ENCODE data around the gene TSR1. TPM values are rescaled to one million over a fixed set of nuclear protein-coding genes. Genes with fewer than 3 reads are reported as not detected.
"Not testable (repeated sequence)": the region's sequence is repeated elsewhere in the genome, so short reads cannot be mapped to it uniquely, and the experiment has no call there.

Gene TSR1
- polyA plus RNA-seq, 4 donors = 33.6 to 44.5 (median 38.5) TPM

DNA sequence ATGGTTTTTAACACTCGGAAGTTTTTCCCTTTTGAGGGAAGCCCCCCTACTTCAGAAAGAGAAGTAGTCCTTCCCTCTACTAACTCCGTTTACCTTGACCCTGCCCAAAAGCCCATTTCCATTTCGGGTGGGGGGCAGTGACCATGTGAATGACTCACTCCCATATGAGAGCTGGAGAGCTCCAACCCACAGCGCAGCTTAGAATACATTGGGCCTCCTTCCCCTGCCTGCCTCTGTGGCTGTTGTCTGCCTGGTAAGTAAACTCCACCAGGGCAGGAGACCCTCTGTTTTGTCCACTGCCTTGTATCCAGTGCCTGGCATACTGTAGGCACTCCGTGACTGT is 2.0 kb upstream of the TSR1 start:
- no peak for DNase-seq (ENCODE audit: low read depth in 4 of 4, low spot score in 2 of 4)

GRCh38 chr17:2337544-2338314 is 1.5 kb upstream of the TSR1 start:
- peak in 1 of 4 donors; percentile 10 for DNase-seq (ENCODE audit: low read depth in 4 of 4, low spot score in 2 of 4)

GRCh38 chr17:2336852-2337543 is 741 bp upstream of the TSR1 start, which contains the start of gene SGSM2:
Gene SGSM2, plus strand, starts transcription at chr17:2337501. Its CDS starts 188 bp downstream, at chr17:2337689.
- DNase-seq (ENCODE audit: low read depth in 4 of 4, low spot score in 2 of 4) = peak in 2 of 4 donors; percentile 29 to 41

DNA sequence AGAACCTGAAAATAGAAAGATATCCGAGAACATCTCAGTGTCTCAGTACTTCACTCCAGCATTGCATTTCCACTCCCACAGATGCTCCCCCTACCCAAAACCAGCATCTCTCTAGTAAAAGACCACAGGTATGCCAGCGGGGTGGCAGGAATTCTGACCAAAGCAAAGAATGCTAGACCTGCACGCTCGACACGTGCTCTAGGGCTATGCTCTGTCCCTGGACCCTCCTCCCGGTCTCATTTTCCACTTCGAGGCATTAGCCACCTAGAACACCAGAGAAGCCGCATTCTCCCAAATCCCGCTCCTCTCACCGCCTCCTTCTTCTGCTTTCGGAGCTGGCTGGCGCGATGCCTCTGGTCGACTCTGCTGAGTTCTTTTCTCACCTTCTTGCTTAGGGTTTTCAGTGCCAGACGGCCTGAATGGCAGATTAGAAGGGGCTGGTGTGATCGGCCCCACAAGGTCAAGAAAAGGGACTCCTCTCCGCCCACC is 487 bp downstream of the TSR1 start:
- no peak for DNase-seq (ENCODE audit: low read depth in 4 of 4, low spot score in 2 of 4)

- DNase-seq (ENCODE audit: low read depth in 4 of 4, low spot score in 2 of 4) = no peak
These were observed 5.0 kb downstream of the TSR1 start for GRCh38 chr17:2331303-2331702.

DNA sequence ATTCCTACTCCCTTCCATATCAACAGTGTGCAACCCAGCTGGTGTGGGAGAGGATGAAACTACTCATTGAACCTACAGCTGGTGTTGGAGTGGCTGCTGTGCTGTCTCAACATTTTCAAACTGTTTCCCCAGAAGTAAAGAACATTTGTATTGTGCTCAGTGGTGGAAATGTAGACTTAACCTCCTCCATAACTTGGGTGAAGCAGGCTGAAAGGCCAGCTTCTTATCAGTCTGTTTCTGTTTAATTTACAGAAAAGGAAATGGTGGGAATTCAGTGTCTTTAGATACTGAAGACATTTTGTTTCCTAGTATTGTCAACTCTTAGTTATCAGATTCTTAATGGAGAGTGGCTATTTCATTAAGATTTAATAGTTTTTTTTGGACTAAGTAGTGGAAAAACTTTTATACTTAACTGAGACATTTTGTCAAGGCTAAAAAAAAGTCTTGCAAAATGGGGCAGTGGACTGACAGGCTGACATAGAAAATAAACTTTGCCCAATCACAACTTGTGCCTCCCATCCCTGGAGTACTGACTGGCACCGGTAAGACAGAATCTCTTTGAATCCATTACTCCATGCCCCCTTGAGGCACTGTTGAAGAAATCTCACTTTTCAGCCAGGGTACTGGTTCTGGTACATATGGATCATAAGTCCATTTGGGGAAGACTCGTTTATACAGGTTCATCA is 12.5 kb downstream of the TSR1 start:
- DNase-seq (ENCODE audit: low read depth in 4 of 4, low spot score in 2 of 4) = no peak

GRCh38 chr17:2321399-2321798 is 14.9 kb downstream of the TSR1 start:
- DNase-seq (ENCODE audit: low read depth in 4 of 4, low spot score in 2 of 4) = no peak

GRCh38 chr17:2319051-2319450 is 17.2 kb downstream of the TSR1 start:
- no peak for DNase-seq (ENCODE audit: low read depth in 4 of 4, low spot score in 2 of 4)

- no peak for DNase-seq (ENCODE audit: low read depth in 4 of 4, low spot score in 2 of 4)
These were observed 18.5 kb downstream of the TSR1 start for GRCh38 chr17:2317796-2318195.

DNA sequence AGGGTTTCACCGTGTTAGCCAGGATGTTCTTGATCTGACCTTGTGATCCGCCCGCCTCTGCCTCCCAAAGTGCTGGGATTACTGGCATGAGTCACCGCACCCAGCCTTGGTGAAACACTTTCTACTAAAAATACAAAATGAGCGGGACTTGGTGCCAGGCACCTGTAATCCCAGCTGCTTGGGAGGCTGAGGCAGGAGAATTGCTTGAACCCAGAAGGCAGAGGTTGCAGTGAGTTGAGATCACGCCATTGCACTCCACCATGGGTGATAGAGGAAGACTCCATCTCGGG is 19.4 kb downstream of the TSR1 start:
- DNase-seq (ENCODE audit: low read depth in 4 of 4, low spot score in 2 of 4) = not testable (repeated sequence)

DNA sequence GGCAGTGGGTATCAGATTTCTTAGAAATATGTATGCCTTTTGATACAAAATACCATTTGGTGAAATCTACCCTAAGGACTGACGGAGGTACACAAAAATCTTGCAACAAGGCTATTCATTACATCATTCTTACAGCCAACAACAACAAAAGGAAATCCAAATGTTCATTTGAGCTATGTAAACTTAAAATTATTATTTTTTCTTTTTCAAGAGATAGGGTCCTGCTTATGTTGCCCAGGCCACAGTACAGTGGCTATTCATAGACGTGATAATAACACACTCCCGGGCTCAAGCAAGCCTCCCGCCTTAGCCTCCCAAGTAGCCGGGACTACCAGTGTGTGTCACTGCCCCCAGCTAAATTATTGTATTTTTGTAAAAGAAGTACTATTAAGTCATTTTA is 23.5 kb downstream of the TSR1 start:
- DNase-seq (ENCODE audit: low read depth in 4 of 4, low spot score in 2 of 4) = no peak

DNA sequence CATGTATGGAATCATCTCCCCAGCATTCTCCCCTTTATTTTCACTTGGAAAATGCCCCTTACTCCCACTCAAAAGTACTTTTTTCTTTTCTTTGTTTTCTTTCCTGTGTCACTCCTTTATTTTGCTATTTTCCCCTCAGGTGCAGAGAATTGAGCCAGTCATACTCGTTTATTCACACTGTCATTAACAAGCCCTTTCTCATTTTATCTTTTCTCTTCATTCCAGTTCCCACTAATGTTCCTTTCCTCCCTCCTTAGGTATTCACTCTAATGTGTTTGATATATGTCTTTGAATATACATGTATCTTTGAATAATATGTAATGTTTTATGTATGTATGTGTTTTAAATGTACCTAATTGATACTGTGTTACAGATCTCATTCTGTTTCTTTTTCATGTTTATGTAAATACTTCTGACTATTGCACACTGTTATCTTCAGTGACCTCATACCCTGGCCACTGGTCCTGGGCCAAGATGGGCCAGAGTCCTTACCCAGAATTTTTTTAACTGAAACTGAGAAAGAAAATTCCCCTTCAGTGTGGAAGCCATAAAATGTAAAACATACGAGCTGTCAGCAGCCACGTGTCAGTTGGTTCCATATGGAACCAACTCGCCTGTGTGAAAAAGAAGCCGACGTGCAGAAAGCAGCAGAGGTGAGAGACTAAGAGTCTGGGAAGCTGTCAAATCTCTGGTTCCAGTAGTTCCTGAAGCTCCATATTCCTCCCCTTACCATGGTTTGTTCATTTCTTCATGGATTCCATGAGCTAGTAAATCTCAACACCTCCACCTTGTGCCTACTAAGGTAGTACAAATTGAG is 26.7 kb downstream of the TSR1 start:
- peak in 2 of 4 donors; percentile 0 to 12 for DNase-seq (ENCODE audit: low read depth in 4 of 4, low spot score in 2 of 4)

DNA sequence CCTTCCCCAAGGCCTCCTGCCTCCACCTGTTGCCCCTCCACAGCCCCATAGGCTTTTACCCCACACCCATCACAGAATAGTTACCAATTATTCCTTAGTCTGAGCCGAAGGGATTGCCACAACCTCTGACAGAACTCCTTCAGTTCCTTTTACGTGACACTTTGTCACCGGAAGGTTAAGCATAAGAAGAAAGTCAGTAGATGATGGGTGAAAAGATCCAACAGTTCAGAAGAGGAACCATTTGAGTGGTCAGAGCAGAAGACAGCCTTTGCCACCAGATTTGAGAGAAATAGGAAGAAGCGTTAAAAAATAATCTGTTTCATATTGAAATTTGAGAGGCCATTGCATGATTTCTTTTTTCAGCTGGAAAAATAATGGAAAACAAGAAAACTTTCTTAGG is 31.3 kb downstream of the TSR1 start:
- DNase-seq (ENCODE audit: low read depth in 4 of 4, low spot score in 2 of 4) = no peak

DNA sequence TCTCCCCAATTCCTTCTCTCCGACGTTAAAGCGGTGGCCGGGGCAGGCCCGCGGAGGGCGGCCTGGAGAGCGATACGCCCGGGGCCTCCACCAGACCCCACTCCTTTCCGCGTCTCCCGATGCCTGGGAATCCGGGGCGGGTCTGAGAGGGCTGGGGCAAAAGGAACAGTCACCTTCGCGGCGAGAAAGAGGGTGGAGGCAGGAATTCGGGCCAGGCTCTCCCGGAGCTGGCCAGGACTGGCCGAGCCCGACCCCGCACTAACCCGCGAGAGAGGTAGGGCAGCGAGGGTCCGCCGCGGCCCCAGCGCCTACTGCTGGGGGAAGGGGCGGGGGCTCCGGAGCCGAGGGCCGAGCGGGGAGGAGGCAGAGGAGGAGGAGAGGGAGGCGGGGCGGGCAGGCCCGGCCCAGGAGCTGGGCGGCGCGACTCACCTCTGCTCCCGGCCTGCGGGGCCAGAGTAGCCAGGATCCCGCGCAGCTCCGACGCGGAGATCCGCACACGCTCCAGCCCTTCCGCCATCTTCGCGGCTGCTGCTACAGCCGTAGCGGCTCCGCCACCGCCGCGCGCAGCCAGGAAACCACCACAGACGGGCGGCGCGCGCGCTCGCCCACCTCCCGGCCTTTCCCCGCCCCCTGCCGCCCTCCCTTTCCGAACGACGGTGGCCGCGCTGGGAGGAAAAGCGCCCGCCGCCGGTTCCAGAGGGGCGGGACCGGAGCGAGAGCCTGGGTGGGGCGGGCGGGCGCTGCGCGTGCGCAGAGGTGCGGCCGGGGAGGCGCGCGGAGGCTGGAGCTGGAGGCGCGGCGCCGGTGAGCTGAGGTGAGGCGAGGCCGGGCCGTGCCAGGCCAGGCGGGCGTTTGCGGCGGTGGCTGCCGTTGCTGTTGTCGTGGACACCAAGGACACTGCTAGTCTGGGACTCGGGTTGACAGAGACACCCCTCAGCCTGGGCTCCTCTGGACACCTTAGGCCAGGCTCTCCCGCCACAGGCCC is 32.8 kb downstream of the TSR1 start, which contains the start of the genes SMG6 and SRR:
Gene SMG6, minus strand, starts transcription at position 582 of the 985 bp plus-strand sequence. Its CDS starts 65 bp downstream, at position 517.
Gene SRR, plus strand, starts transcription at position 747 of the 985 bp plus-strand sequence. CDS start 11,611 bp downstream, outside the sequence.
- peak; percentile 78 to 87 (median 80) for DNase-seq (ENCODE audit: low read depth in 4 of 4, low spot score in 2 of 4)

GRCh38 chr17:2302778-2303203 is 33.5 kb downstream of the TSR1 start:
- DNase-seq (ENCODE audit: low read depth in 4 of 4, low spot score in 2 of 4) = peak in 1 of 4 donors; percentile 10

DNA sequence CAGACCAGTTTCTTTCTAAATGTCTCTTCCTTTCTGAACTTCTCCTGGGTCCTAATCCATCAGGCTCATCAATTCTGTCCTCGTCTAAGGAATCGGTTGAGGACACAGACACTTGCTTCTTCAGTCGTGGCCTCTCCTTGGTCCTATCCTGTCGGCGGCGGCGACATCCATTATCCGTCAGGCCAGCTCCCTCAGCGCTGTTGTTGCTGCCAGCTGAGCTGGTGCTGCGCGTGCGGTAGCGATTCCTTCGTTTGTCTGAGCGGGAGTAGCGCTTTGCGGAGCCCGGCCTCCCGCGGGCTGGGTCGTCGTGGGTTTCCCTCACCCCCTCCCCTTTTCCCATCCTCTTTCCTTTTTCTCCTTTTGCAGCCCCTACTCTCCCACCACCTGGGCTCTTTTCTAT is 36.5 kb downstream of the TSR1 start:
- DNase-seq (ENCODE audit: low read depth in 4 of 4, low spot score in 2 of 4) = no peak

DNA sequence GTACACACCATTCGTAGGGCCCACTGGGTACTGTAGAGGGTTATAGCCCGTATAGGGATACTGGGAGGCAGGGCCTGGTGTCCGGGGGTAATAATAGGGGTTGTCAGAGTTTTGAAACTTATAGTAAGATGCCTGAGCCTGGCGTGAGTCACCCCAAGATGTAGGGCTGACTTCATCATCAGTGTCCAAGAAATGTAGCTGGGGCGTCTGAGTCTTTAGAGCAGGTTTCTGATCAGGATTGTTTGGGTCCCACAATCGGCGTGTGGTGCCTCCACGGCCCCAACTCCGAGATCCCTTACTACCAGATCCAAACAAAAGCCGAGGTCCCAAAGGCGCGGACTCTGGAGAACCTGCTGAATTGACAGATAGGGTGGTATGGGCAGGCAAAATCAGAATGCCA is 37.1 kb downstream of the TSR1 start:
- no peak for DNase-seq (ENCODE audit: low read depth in 4 of 4, low spot score in 2 of 4)

DNA sequence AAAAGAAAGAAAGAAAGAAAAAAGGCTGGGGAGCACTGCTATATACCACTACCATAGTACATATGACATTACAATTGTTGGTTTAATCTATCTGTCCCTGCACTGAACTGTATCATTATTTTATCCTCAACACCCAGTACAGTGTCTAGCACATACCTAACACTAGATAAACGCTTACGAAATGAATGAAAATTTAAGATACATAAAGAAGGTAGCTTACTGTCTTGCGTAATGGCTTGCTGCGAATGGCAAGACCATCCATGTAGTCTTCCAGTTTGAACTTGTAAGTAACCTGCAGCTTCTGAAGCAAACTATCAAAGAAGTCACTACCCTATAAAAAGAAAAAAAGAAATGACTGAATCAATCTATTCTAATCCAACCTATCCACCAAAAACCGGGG is 39.2 kb downstream of the TSR1 start:
- no peak for DNase-seq (ENCODE audit: low read depth in 4 of 4, low spot score in 2 of 4)

DNA sequence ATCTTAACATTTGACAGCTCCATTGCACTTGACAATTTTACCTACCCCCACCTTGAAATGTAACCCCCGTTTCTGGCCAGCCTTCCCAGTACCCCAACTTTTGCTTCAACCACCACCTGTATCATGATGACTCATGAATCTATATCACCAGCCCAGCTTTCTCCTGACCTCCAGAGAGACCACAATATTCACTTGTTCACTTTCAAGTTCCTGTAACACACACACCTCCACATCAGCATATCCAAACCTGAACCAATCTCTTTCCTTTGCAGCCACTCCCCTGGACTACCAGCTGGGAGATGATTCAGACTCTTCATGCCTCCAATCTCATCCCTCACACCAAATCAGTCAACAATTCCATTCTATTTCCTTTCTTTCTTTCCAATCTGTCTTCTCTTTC is 40.7 kb downstream of the TSR1 start:
- no peak for DNase-seq (ENCODE audit: low read depth in 4 of 4, low spot score in 2 of 4)
